Activated effector memory CD4-positive, alpha-beta T cell treated with anti-CD3 and anti-CD28 coated beads, Interleukin-2, amount 50 U/mL, for 16 hours (primary cell): ENCODE results near the gene CCDC92.
"Not testable (repeated sequence)": the region's sequence is repeated elsewhere in the genome, so short reads cannot be mapped to it uniquely, and the experiment has no call there.

Experiments
- DNase-seq: peaks from one replicate; pipeline ENCODE4 v3.0.0-alpha.2; 2020

CCDC92 gene

DNA sequence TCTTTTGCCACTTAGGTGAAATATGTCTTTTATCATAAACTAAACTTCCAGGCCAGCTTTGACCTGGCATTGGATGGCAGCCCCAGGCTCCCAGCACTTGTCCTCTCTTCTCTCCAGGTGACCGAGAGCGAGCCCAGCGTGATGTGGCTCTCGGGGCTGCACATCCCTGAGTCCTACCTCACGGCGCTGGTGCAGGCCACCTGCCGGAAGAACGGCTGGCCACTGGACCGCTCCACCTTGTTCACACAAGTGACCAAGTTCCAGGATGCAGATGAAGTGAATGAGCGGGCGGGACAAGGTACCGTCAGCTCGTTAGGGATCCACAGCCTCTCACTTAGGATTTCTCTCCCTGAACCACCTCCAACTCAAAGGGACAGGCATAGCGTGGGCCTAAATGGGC is 39.4 kb downstream of the CCDC92 start:
- DNase-seq, result no peak

GRCh38 chr12:123931686-123932321 is 40.8 kb downstream of the CCDC92 start:
- DNase-seq, result peak; percentile 69

DNA sequence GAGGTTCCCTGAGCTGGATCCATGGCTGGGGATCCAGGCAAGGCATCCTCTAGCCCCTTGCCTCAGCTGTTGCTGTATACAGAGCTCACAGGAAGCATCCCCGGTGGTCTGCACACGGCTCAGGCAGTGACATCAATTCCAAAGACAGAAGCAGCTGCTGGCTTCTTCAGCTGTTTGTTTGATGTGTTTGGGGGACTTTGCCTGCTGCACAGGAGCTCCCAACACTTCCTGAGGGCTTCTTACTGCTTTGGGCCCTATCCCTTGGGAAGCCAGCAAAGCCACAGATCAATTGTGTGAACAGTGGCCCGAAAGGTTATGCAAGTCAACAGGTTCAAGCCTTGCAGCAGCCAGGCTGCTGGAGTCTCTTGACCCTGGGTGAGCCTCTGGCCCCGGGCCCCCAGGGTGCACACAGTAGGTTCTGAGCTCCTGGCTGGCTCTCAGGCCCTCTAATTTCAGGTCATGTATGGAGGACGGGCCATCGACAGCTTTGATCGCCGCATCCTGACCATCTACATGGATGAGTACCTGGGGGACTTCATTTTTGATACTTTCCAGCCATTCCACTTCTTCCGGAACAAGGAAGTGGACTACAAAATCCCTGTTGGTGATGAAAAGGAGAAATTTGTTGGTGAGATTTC is 42.6 kb downstream of the CCDC92 start:
- DNase-seq, result no peak

- no peak for DNase-seq
Measured at GRCh38 chr12:123928897-123929296, 43.7 kb downstream of the CCDC92 start.

GRCh38 chr12:123928274-123928865 is 44.3 kb downstream of the CCDC92 start:
- no peak for DNase-seq

DNA sequence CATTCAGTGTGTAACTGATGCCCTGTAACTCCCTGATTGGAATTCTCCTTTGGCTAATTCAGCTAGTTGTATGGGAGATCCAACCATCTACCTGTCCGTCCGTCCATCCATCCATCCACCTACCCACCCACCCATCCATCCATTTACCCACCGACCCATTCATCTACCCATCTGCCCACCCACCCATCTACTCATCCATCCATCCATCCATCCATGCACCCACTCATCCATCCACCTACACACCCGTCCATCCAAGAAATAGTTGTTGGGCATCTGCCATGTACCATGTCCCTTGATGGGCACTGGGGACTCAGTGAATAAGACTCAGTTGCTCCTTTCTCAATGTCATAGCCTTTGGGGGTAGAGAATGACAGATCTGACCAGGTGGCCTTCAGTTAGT is 48.1 kb downstream of the CCDC92 start:
- no peak for DNase-seq

GRCh38 chr12:123923927-123924326 is 48.7 kb downstream of the CCDC92 start:
- DNase-seq, result no peak

DNA sequence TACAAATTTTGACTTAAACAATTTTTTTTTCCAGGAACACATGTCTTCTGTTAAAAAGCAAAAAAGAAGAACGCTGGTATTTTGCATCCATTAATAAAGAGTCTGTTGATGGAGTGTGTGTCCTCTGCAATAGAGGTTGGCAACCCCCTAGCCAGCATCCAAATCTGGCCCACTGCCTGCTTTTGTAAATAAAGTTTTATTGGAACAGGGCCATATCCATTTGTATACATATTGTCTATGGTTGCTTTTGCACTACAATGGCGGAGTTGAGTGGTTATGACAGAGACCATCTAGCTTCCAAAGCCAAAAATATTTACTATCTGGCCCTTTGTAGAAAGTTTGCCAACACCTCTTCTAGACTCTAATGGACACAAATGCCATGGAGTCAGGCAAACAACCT is 49.6 kb downstream of the CCDC92 start:
- DNase-seq, result no peak

DNA sequence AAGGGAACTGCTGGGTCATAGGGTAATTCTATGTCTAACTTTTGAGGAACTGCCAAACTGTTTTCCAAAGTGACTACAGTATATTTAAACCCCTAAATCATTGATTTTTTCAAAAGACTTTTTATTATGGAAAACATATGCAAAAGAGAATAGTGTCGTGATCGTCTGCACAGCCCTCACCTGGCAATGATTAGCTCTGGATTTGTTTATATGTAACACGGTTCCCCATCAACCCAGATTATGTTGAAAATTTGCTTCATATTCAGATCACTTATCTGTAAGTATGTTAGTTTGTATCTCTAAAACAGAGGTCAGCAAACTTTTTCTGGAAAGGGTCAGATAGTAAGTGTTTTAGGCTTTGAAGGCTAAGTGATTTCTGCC is 52.7 kb downstream of the CCDC92 start:
- no peak for DNase-seq

DNA sequence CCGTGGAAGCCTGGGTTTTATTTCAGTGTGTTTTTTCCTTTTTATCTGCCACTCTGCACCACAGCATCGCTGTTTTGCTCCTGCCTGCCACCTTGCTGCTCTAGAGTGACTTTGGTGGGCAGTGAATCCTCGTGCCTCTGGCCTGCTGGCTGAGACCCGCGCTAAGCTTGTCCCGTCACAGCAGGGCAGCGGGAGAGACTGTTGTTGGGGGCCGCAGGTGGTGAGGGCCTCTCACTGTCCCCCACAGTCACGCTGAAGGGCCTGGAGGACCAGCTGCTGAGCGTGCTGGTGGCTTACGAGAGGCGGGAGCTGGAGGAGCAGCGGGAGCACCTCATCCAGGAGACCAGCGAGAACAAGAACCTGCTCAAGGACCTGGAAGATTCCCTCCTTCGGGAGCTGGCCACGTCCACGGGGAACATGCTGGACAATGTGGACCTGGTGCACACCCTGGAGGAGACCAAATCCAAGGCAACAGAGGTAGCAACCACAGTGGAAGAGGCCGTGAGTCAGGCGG is 55.2 kb downstream of the CCDC92 start:
- DNase-seq, result no peak

- DNase-seq, result peak; percentile 84
Measured at GRCh38 chr12:123916729-123917128, 55.9 kb downstream of the CCDC92 start.

GRCh38 chr12:123914726-123915333 is 57.8 kb downstream of the CCDC92 start:
- no peak for DNase-seq

DNA sequence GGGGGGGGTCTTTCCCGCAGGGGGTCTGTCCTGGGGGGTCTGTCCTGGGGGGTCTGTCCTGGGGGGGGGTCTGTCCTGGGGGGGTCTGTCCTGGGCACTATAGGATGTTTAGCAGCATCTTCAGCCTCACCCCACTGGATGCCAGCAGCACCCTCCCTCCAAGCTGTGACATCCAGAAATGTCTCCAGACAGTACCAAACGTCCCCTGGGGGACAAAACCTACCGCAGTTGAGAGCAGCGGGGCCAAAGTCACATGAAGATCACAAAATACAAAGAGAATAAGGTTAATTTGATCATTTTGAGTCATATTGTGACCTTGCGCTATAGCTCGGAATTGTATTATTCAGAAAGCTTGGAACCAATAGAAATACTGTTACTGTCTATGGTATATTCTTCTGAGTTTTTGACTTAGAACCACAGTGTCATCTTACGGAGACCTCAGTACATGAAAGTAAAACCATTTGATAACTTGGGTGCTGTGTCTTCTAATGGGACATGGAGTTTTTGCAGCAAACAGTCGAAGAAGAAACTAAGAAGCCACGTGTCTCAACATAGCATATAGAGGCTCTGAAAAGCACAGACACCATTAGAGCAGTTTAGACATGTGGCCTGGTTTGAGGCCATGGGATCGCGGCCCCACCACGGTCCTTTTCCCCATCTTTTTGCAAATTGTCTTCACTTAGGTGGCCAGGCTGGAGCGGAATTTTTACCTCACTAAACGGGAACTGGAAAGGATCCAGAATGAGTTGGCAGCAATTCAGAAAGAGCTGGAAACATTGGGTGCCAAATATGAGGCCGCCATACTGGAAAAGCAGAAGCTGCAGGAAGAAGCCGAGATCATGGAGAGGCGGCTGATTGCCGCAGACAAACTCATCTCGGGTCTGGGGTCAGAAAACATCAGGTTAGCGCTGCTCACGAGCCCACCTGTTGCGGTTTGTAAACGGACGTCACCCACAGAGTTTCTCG is 59.9 kb downstream of the CCDC92 start:
- DNase-seq, result no peak

DNA sequence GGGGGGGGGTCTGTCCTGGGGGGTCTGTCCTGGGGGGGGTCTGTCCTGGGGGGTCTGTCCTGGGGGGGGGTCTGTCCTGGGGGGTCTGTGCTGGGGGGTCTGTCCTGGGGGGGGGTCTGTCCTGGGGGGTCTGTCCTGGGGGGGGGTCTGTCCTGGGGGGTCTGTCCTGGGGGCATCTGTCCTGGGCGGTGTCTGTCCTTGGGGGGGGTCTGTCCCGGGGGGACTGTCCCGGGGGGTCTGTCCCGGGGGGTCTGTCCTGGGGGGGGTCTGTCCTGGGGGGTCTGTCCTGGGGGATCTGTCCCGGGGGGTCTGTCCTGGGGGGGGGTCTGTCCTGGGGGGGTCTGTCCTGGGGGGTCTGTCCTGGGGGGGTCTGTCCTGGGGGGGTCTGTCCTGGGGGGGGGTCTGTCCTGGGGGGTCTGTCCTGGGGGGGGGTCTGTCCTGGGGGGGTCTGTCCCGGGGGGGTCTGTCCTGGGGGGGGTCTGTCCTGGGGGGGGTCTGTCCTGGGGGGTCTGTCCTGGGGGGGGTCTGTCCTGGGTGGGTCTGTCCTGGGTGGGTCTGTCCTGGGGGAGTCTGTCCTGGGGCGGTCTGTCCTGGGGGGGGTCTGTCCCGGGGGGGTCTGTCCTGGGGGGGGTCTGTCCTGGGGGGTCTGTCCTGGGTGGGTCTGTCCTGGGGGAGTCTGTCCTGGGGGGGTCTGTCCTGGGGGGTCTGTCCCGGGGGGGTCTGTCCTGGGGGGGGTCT is 60.8 kb downstream of the CCDC92 start:
- not testable (repeated sequence) for DNase-seq

GRCh38 chr12:123910761-123911193 is 61.9 kb downstream of the CCDC92 start:
- DNase-seq, result no peak

GRCh38 chr12:123910057-123910456 is 62.6 kb downstream of the CCDC92 start:
- no peak for DNase-seq

GRCh38 chr12:123908884-123909725 is 63.5 kb downstream of the CCDC92 start:
- no peak for DNase-seq

DNA sequence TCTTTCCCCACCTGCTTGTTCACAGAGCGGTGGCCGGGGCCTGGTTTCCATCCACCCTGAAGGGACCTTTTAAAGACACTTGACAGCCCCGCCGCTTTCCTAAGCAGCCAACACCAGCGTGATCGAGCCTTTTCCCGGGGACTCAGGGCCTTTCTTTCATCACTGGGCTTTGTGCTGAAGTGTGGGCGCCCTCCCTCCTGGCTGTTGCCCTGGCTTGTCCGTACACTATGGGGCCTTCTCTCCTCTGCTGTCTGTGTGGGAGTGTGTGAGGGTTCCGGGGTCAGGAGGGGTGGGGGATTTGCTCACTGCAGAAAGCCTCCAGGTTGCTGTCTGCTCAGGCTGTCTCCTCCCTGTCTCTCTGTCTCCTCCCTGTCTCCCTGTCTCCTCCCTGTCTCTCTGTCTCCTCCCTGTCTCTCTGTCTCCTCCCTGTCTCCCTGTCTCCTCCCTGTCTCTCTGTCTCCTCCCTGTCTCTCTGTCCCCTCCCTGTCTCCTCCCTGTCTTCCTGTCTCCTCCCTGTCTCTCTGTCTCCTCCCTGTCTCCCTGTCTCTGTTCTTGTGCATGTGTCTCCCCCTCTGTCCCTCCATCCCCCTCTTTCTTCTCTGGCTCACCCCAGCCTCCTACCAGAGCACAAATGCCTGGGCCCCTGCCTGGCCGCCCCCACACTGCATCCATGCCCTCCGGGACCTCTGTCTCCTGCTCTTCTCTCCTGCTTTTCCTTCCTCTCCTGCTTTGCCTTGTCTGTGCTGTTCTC is 64.7 kb downstream of the CCDC92 start:
- DNase-seq, result no peak

- DNase-seq, result no peak
Measured at GRCh38 chr12:123906711-123907420, 65.8 kb downstream of the CCDC92 start.
